ENCODE results near the gene GRB7. TPM values are rescaled to one million over a fixed set of nuclear protein-coding genes. Genes with fewer than 3 reads are reported as not detected.
"Not testable (repeated sequence)": the region's sequence is repeated elsewhere in the genome, so short reads cannot be mapped to it uniquely, and the experiment has no call there.

GRB7 gene
- total RNA-seq, 1 experiment from 2014 or later: 7.3 TPM

DNA sequence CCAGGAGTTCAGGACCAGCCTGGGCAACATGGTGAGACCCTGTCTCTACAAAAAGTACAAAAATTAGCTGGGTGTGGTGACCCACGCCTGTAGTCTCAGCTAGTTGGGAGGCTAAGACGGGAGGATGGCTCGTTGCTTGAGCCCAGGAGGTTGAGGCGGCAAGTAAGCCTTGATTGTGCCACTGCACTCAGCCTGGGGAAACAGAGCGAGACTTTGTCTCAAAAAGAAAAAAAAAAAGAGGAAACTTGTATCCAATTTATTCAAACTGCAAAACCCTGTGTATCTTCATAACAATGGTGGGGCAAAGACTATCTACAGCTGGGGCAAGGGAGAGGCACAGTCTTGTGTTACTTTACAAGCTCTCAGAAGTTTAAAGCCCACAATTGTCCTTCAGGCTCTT, 21.5 kb downstream of the GRB7 start:
- H3K36me3 Mint-ChIP-seq (ENCODE audit: insufficient read depth, unreplicated experiment): no peaks in the 10 kb centered on the region
- no peak overlapping the region for H3K27ac Mint-ChIP-seq (ENCODE audit: low read depth, unreplicated experiment)
- TF ChIP-seq, protein P1, sequence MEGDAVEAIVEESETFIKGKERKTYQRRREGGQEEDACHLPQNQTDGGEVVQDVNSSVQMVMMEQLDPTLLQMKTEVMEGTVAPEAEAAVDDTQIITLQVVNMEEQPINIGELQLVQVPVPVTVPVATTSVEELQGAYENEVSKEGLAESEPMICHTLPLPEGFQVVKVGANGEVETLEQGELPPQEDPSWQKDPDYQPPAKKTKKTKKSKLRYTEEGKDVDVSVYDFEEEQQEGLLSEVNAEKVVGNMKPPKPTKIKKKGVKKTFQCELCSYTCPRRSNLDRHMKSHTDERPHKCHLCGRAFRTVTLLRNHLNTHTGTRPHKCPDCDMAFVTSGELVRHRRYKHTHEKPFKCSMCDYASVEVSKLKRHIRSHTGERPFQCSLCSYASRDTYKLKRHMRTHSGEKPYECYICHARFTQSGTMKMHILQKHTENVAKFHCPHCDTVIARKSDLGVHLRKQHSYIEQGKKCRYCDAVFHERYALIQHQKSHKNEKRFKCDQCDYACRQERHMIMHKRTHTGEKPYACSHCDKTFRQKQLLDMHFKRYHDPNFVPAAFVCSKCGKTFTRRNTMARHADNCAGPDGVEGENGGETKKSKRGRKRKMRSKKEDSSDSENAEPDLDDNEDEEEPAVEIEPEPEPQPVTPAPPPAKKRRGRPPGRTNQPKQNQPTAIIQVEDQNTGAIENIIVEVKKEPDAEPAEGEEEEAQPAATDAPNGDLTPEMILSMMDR (IDR thresholded peaks at IDR 0.05; ENCODE audit: unreplicated experiment): no peak
- H3K4me3 Mint-ChIP-seq (ENCODE audit: unreplicated experiment): no peak overlapping the region
- ChIA-PET POLR2A (interaction anchor here (1.1 to 2.5 kb wide), 2 partner anchors 11 to 20 kb away, joined by 5 to 13 read pairs; no protein-coding TSS in a partner anchor), CTCF (interaction anchor here (0.6 to 1.9 kb wide), 4 partner anchors 28 to 221 kb away, joined by 3 to 5 read pairs (median 4); partner anchors contain the start of gene PSMD3)
- intact Hi-C loops (cut with micrococcal nuclease): no loop called here
- no peak for DNase-seq (ENCODE audit: unreplicated experiment)
- H3K27me3 Mint-ChIP-seq (ENCODE audit: insufficient read depth, unreplicated experiment): peaks cover 71% of the 10 kb centered on the region
- no TSS peak for BruUV-seq (replicated peaks)
- no peaks in the 10 kb centered on the region for H3K4me1 Mint-ChIP-seq (ENCODE audit: insufficient read depth, unreplicated experiment)
- no peaks in the 10 kb centered on the region for H3K9me3 Mint-ChIP-seq (ENCODE audit: unreplicated experiment)

DNA sequence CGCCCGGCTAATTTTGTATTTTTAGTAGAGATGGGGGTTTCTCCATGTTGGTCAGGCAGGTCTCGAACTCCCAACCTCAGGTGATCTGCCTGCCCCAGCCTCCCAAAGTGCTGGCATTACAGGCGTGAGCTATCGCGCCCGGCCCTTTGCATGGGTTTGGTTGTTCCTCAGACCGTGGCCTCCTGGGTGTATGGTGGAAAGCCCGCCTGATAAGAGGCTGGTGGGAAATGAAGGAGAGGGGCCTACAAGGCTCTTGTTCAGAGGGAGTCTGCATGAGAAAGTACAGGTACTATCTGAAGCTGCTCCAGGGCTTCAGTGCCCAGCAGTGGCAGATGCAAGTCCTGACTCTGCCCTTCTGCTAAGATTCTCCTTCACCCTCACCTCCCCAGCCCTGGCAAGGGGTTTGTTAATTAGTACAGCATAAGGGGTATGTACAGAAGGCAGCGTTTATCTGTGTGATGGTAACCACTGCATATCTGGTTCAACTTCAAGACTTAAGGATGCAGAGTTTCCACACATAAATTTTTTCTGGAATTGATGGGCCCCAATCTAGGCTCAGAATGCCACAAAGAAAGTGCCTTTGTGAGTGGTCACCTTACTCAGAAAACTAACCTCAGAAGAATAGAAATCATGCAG, 24.2 kb downstream of the GRB7 start:
- H3K27ac Mint-ChIP-seq (ENCODE audit: low read depth, unreplicated experiment): no peak overlapping the region
- POLR2A ChIA-PET: interaction anchor here (0.5 to 1.1 kb wide), 2 partner anchors 32 to 1058 kb away, joined by 3 read pairs; no protein-coding TSS in a partner anchor
- BruUV-seq (replicated peaks): no TSS peak
- H3K36me3 Mint-ChIP-seq (ENCODE audit: insufficient read depth, unreplicated experiment): no peaks in the 10 kb centered on the region
- TF ChIP-seq, protein P1 (IDR thresholded peaks at IDR 0.05; ENCODE audit: unreplicated experiment): no peak
- H3K27me3 Mint-ChIP-seq (ENCODE audit: insufficient read depth, unreplicated experiment): peaks cover 76% of the 10 kb centered on the region
- no peak overlapping the region for H3K4me3 Mint-ChIP-seq (ENCODE audit: unreplicated experiment)
- DNase-seq (ENCODE audit: unreplicated experiment): no peak
- no peaks in the 10 kb centered on the region for H3K9me3 Mint-ChIP-seq (ENCODE audit: unreplicated experiment)
- H3K4me1 Mint-ChIP-seq (ENCODE audit: insufficient read depth, unreplicated experiment): no peaks in the 10 kb centered on the region
- intact Hi-C loops (cut with micrococcal nuclease): no loop called here
- CTCF ChIA-PET: interaction anchor here (0.6 to 1.7 kb wide), 3 partner anchors 91 to 181 kb away, joined by 3 to 5 read pairs (median 4); no protein-coding TSS in a partner anchor

- ChIA-PET CTCF (interaction anchor here (1.0 to 1.7 kb wide), 2 partner anchors 8 to 142 kb away, joined by 4 to 5 read pairs; no protein-coding TSS in a partner anchor), POLR2A (no interaction called here)
- no TSS peak for BruUV-seq (replicated peaks)
- peaks cover 5% of the 10 kb centered on the region for H3K36me3 Mint-ChIP-seq (ENCODE audit: insufficient read depth, unreplicated experiment)
- intact Hi-C loops (cut with micrococcal nuclease): no loop called here
- TF ChIP-seq, protein P1 (IDR thresholded peaks at IDR 0.05; ENCODE audit: unreplicated experiment): no peak
- DNase-seq (ENCODE audit: unreplicated experiment): no peak
- peaks cover 76% of the 10 kb centered on the region for H3K27me3 Mint-ChIP-seq (ENCODE audit: insufficient read depth, unreplicated experiment)
- H3K4me1 Mint-ChIP-seq (ENCODE audit: insufficient read depth, unreplicated experiment): no peaks in the 10 kb centered on the region
- no peak overlapping the region for H3K27ac Mint-ChIP-seq (ENCODE audit: low read depth, unreplicated experiment)
- H3K4me3 Mint-ChIP-seq (ENCODE audit: unreplicated experiment): no peak overlapping the region
- H3K9me3 Mint-ChIP-seq (ENCODE audit: unreplicated experiment): no peaks in the 10 kb centered on the region
Observed at GRCh38 chr17:39763051-39763820, 25.5 kb downstream of the GRB7 start.

- H3K4me1 Mint-ChIP-seq (ENCODE audit: insufficient read depth, unreplicated experiment); DNase-seq (ENCODE audit: unreplicated experiment); POLR2A ChIA-PET; H3K4me3 Mint-ChIP-seq (ENCODE audit: unreplicated experiment); intact Hi-C loops (cut with micrococcal nuclease); H3K36me3 Mint-ChIP-seq (ENCODE audit: insufficient read depth, unreplicated experiment); H3K27ac Mint-ChIP-seq (ENCODE audit: low read depth, unreplicated experiment); H3K9me3 Mint-ChIP-seq (ENCODE audit: unreplicated experiment); BruUV-seq (replicated peaks): not testable (repeated sequence)
- peaks cover 70% of the 10 kb centered on the region for H3K27me3 Mint-ChIP-seq (ENCODE audit: insufficient read depth, unreplicated experiment)
- CTCF ChIA-PET: interaction anchor here (0.6 to 1.5 kb wide), 3 partner anchors 9 to 277 kb away, joined by 3 to 4 read pairs (median 3); no protein-coding TSS in a partner anchor
Observed at GRCh38 chr17:39764171-39764570, 26.4 kb downstream of the GRB7 start.
